HCT116 (cell line): ENCODE results near the gene CCDC158.

Experiments
- CBX3 ChIP-seq: IDR thresholded peaks from 2 replicates; pipeline ENCODE4 v1.6.1; 2012; ENCODE audit warnings: low read depth
- EZH2 ChIP-seq: fragments of 200-600 bp; sonication (generic); IDR thresholded peaks from 2 replicates; pipeline ENCODE4 v1.6.1; 2017; ENCODE audit warnings: antibody characterized with exemption, mixed run types
- EZH2phosphoT487 ChIP-seq: fragments of 200-600 bp; IDR thresholded peaks from 2 replicates; pipeline ENCODE4 v1.6.1; 2018; ENCODE audit warnings: antibody characterized with exemption, borderline replicate concordance
- JUND ChIP-seq: IDR thresholded peaks from 2 replicates; pipeline ENCODE4 v1.6.1; 2012
- POLR2A ChIP-seq: IDR thresholded peaks from 2 replicates; pipeline ENCODE4 v1.7.0; 2011; ENCODE audit warnings: borderline replicate concordance; ENCODE audit not compliant: insufficient read depth, insufficient read length; ENCODE audit errors: extremely low read depth
- RAD21 ChIP-seq: IDR thresholded peaks from 2 replicates; pipeline ENCODE4 v1.6.1; 2012; ENCODE audit warnings: low read depth, mild to moderate bottlenecking
- SRF ChIP-seq: IDR thresholded peaks from 2 replicates; pipeline ENCODE4 v1.6.1; 2012; ENCODE audit warnings: low read depth
- YY1 ChIP-seq: IDR thresholded peaks from 2 replicates; pipeline ENCODE4 v1.6.1; 2011; ENCODE audit warnings: low read length, low read depth, moderate library complexity, mild to moderate bottlenecking; ENCODE audit not compliant: insufficient replicate concordance; ENCODE audit errors: extremely low read depth
- ZNF274 ChIP-seq: fragments of 200-500 bp; sonication (Bioruptor generic); IDR thresholded peaks from 2 replicates; pipeline ENCODE4 v1.6.1; 2014; ENCODE audit warnings: mild to moderate bottlenecking, low read depth, low read length, inconsistent platforms
- TF ChIP-seq, protein P1 (sequence below), 3 experiments: fragments of 200-600 bp in 1 of 3; sonication (generic) in 1 of 3; IDR thresholded peaks in 2 of 3; conservative IDR thresholded peaks in 1 of 3; 2 replicates each; pipeline ENCODE4 v1.5.1; 2012 to 2017; ENCODE audit warnings: low read depth in 2 of 3, low read length in 2 of 3, antibody characterized with exemption in 1 of 3, borderline replicate concordance in 1 of 3, control low read depth in 1 of 3, mild to moderate bottlenecking in 1 of 3, mixed read lengths in 1 of 3, mixed run types in 1 of 3, moderate library complexity in 1 of 3; ENCODE audit not compliant: insufficient read depth in 1 of 3
- TF ChIP-seq, protein P2 (sequence below): IDR thresholded peaks from 2 replicates; pipeline ENCODE4 v1.6.1; 2012
- TF ChIP-seq, protein P3 (sequence below): IDR thresholded peaks from 2 replicates; pipeline ENCODE4 v1.6.1; 2012; ENCODE audit warnings: low read depth
- TF ChIP-seq, protein P4 (sequence below): IDR thresholded peaks from 2 replicates; pipeline ENCODE4 v1.6.1; 2012

DNA sequence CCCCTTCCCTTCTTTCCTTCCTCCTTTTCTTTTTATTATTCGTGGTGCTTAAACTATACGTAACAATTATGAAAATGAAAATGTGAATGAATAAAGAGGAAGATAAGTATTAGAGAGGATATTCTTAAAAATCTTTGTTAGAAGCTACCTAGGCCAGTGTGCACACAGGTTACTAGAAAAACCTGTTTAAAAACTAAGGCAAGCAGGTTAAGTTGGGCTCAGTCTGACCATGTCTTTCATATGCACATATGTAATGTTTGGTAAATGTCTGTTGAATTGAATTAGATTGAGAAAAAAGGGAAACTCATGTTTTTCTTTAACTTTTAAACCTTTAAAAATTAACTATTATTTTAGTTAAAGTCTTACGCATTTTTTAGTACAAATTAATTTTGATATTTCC lies 21.9 kb upstream of the CCDC158 start:
- TF ChIP-seq, protein P1, sequence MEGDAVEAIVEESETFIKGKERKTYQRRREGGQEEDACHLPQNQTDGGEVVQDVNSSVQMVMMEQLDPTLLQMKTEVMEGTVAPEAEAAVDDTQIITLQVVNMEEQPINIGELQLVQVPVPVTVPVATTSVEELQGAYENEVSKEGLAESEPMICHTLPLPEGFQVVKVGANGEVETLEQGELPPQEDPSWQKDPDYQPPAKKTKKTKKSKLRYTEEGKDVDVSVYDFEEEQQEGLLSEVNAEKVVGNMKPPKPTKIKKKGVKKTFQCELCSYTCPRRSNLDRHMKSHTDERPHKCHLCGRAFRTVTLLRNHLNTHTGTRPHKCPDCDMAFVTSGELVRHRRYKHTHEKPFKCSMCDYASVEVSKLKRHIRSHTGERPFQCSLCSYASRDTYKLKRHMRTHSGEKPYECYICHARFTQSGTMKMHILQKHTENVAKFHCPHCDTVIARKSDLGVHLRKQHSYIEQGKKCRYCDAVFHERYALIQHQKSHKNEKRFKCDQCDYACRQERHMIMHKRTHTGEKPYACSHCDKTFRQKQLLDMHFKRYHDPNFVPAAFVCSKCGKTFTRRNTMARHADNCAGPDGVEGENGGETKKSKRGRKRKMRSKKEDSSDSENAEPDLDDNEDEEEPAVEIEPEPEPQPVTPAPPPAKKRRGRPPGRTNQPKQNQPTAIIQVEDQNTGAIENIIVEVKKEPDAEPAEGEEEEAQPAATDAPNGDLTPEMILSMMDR (IDR thresholded peaks at IDR 0.05 in 2 of 3, conservative IDR thresholded peaks at IDR 0.05 in 1 of 3; ENCODE audit: borderline replicate concordance in 1 of 3, insufficient read depth in 1 of 3, low read depth in 2 of 3, low read length in 2 of 3): no peak
- TF ChIP-seq SRF (no peak), ZNF274 (no peak), EZH2phosphoT487 (no peak), CBX3 (no peak), POLR2A (no peak), EZH2 (no peak), YY1 (no peak), JUND (no peak), RAD21 (no peak)
- TF ChIP-seq, protein P2, sequence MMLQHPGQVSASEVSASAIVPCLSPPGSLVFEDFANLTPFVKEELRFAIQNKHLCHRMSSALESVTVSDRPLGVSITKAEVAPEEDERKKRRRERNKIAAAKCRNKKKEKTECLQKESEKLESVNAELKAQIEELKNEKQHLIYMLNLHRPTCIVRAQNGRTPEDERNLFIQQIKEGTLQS: no peak
- TF ChIP-seq, protein P3, sequence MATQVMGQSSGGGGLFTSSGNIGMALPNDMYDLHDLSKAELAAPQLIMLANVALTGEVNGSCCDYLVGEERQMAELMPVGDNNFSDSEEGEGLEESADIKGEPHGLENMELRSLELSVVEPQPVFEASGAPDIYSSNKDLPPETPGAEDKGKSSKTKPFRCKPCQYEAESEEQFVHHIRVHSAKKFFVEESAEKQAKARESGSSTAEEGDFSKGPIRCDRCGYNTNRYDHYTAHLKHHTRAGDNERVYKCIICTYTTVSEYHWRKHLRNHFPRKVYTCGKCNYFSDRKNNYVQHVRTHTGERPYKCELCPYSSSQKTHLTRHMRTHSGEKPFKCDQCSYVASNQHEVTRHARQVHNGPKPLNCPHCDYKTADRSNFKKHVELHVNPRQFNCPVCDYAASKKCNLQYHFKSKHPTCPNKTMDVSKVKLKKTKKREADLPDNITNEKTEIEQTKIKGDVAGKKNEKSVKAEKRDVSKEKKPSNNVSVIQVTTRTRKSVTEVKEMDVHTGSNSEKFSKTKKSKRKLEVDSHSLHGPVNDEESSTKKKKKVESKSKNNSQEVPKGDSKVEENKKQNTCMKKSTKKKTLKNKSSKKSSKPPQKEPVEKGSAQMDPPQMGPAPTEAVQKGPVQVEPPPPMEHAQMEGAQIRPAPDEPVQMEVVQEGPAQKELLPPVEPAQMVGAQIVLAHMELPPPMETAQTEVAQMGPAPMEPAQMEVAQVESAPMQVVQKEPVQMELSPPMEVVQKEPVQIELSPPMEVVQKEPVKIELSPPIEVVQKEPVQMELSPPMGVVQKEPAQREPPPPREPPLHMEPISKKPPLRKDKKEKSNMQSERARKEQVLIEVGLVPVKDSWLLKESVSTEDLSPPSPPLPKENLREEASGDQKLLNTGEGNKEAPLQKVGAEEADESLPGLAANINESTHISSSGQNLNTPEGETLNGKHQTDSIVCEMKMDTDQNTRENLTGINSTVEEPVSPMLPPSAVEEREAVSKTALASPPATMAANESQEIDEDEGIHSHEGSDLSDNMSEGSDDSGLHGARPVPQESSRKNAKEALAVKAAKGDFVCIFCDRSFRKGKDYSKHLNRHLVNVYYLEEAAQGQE: no peak
- TF ChIP-seq, protein P4, sequence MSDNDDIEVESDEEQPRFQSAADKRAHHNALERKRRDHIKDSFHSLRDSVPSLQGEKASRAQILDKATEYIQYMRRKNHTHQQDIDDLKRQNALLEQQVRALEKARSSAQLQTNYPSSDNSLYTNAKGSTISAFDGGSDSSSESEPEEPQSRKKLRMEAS: no peak
